HepG2 (cell line): Measurements from ENCODE around the gene DNAJC30. TPM values are rescaled to one million over a fixed set of nuclear protein-coding genes. Genes with fewer than 3 reads are reported as not detected.

ENCODE experiments used
- GLI4 ChIP-seq: sonication (generic); formaldehyde crosslinking; IDR thresholded peaks from 2 replicates; pipeline ENCODE4 v1.5.1; 2020; ENCODE audit warnings: missing genetic modification reagents, mild to moderate bottlenecking, moderate library complexity, borderline replicate concordance
- ISX ChIP-seq: sonication (generic); formaldehyde crosslinking; conservative IDR thresholded peaks from 2 replicates; pipeline ENCODE4 v1.5.0; 2020; ENCODE audit warnings: missing genetic modification reagents
- KDM3A ChIP-seq: IDR thresholded peaks from 2 replicates; pipeline ENCODE4 v1.6.1; 2018; ENCODE audit warnings: low read depth, missing compliant biosample characterization
- KLF16 ChIP-seq, 2 experiments: sonication (generic) in 1 of 2; formaldehyde crosslinking in 1 of 2; IDR thresholded peaks; 2 replicates each; pipeline versions ENCODE4 v1.6.1 to v1.8.0; 2016 to 2023; ENCODE audit warnings: missing genetic modification reagents in 2 of 2, missing compliant biosample characterization in 1 of 2
- KLF6 ChIP-seq: IDR thresholded peaks from 2 replicates; pipeline ENCODE4 v1.8.0; 2016; ENCODE audit warnings: missing biosample characterization, missing genetic modification reagents
- PAX8 ChIP-seq: sonication (generic); formaldehyde crosslinking; IDR thresholded peaks from 2 replicates; pipeline ENCODE4 v1.8.0; 2022; ENCODE audit warnings: mild to moderate bottlenecking, missing genetic modification reagents, borderline replicate concordance
- ZNF556 ChIP-seq: sonication (generic); formaldehyde crosslinking; IDR thresholded peaks from 2 replicates; pipeline ENCODE4 v1.4.0; 2020; ENCODE audit warnings: mild to moderate bottlenecking, missing genetic modification reagents, borderline replicate concordance
- ZNF749 ChIP-seq: sonication (generic); formaldehyde crosslinking; IDR thresholded peaks from 2 replicates; pipeline ENCODE4 v1.8.0; 2022; ENCODE audit warnings: mild to moderate bottlenecking, missing genetic modification reagents, moderate library complexity, borderline replicate concordance
- ZNF841 ChIP-seq: sonication (generic); formaldehyde crosslinking; IDR thresholded peaks from 2 replicates; pipeline ENCODE4 v1.8.1; 2023; ENCODE audit warnings: missing genetic modification reagents, borderline replicate concordance
- polyA plus RNA-seq, 8 experiments: library from polyadenylated mRNA; depleted of rRNA in 3 of 8; stranded (reverse) in 7 of 8; unstranded in 1 of 8; fragments of >200 nt; fragmentation: Illumina TruSeq in 4 of 8; extraction: Trizol in 4 of 8; gene quantifications; 2 replicates each; pipeline versions ENCODE4 v1.2.1 to v1.2.3, GENCODE V29; 2011 to 2016; ENCODE audit warnings: low read depth in 4 of 8, missing spikeins in 1 of 8, mixed read lengths in 1 of 8; ENCODE audit not compliant: insufficient read depth in 1 of 8
- total RNA-seq, 5 experiments: library from RNA; depleted of rRNA; stranded (reverse); fragments of >200 nt; fragmentation: Illumina TruSeq; extraction: Trizol; gene quantifications; 2 replicates each; pipeline ENCODE4 v1.2.3, GENCODE V29; 2016; ENCODE audit warnings: low read depth in 1 of 5
- TF ChIP-seq, protein P1 (sequence below): sonication (generic); formaldehyde crosslinking; IDR thresholded peaks from 2 replicates; pipeline ENCODE4 v1.4.0; 2020; ENCODE audit warnings: mild to moderate bottlenecking, missing genetic modification reagents
- TF ChIP-seq, protein P2 (sequence below): sonication (generic); formaldehyde crosslinking; IDR thresholded peaks from 2 replicates; pipeline ENCODE4 v1.8.0; 2022; ENCODE audit warnings: mild to moderate bottlenecking, missing genetic modification reagents; ENCODE audit not compliant: insufficient replicate concordance
- TF ChIP-seq, protein P3 (sequence below): sonication (generic); formaldehyde crosslinking; IDR thresholded peaks from 2 replicates; pipeline ENCODE4 v1.8.0; 2022; ENCODE audit warnings: mild to moderate bottlenecking, missing genetic modification reagents, moderate library complexity

The DNAJC30 gene
- total and polyA plus RNA-seq, 2 of the 13 experiments (the other 11 are each of a cell fraction or from before 2014, with no cell fraction given), result 3.3 to 3.8 TPM

DNA sequence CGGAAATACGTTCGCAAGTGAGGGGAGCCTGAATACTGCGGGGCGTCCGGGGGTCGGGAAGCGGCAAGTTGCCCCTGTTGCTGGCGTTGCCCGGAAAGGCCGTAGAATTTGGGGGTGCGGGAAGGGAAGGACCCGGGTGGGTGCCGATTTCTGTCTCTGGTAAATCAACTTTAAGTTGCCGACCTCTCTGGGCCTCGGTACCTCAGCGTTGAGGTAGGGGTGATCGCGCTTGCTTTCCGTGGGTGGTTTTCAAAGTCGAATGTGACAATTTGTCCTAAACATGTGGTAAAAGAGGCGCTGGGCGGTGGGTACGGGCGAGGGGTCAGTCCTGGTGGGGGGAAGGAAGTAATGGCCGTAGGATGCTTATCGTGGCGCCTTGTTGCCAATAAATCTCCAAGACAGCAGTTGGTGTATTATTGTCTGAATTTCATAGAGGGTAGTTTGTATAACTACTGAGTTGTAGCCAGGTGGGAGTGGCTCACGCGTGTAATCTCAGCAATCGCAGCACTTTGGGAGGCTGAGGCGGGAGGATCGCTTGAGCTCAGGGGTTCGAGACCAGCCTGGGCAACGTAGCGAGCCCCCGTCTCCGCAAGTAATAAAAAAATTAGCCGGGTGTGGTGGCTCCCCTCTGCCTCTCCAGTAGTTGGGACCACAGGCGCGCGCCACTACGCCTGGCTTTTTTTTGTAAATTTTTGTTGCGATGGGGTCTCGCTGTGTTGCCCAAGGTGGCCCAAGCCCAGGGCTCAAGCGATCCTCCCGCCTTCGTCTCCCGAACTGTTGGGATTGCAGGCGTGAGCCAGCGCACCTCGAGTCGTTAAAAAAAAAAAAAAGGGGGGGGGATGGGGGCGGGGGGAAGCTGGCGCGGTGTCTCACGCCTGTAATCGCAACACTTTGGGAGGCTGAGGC, 788 bp upstream of the DNAJC30 start (continued):
- no peak for TF ChIP-seq PAX8 (CRISPR knock-in tag)
- no peak for TF ChIP-seq ISX (CRISPR knock-in tag)
- TF ChIP-seq, protein P1, sequence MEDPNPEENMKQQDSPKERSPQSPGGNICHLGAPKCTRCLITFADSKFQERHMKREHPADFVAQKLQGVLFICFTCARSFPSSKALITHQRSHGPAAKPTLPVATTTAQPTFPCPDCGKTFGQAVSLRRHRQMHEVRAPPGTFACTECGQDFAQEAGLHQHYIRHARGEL, result no peak
- 0 out of 2 replicates have a peak, but pooled peaks have one; percentile 7 for TF ChIP-seq GLI4 (CRISPR knock-in tag)
- TF ChIP-seq ZNF841 (CRISPR knock-in tag), result 0 out of 2 replicates have a peak, but pooled peaks have one; percentile 17
- TF ChIP-seq, protein P2, sequence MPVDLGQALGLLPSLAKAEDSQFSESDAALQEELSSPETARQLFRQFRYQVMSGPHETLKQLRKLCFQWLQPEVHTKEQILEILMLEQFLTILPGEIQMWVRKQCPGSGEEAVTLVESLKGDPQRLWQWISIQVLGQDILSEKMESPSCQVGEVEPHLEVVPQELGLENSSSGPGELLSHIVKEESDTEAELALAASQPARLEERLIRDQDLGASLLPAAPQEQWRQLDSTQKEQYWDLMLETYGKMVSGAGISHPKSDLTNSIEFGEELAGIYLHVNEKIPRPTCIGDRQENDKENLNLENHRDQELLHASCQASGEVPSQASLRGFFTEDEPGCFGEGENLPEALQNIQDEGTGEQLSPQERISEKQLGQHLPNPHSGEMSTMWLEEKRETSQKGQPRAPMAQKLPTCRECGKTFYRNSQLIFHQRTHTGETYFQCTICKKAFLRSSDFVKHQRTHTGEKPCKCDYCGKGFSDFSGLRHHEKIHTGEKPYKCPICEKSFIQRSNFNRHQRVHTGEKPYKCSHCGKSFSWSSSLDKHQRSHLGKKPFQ, result peak; percentile 26
- TF ChIP-seq, protein P3, sequence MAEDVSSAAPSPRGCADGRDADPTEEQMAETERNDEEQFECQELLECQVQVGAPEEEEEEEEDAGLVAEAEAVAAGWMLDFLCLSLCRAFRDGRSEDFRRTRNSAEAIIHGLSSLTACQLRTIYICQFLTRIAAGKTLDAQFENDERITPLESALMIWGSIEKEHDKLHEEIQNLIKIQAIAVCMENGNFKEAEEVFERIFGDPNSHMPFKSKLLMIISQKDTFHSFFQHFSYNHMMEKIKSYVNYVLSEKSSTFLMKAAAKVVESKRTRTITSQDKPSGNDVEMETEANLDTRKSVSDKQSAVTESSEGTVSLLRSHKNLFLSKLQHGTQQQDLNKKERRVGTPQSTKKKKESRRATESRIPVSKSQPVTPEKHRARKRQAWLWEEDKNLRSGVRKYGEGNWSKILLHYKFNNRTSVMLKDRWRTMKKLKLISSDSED (CRISPR knock-in tag), result no peak
- no peak for TF ChIP-seq ZNF556 (CRISPR knock-in tag)
- TF ChIP-seq KDM3A, result no peak
- 0 out of 2 replicates have a peak, but pooled peaks have one; percentile 16 for TF ChIP-seq ZNF749 (CRISPR knock-in tag)
- 0 out of 2 replicates have a peak, but pooled peaks have one; percentile 5 for TF ChIP-seq KLF6 (CRISPR knock-in tag)
- TF ChIP-seq KLF16 (CRISPR knock-in tag; IDR thresholded peaks at IDR 0.05), result peak in 1 of 2 experiments; percentile 1; a peak in 1 of 4 replicates
